Activated T-helper 17 cell treated with anti-CD3 and anti-CD28 coated beads, Interleukin-2, amount 50 U/mL, for 72 hours (primary cell): ENCODE data around the gene TFPI2. TPM values are rescaled to one million over a fixed set of nuclear protein-coding genes. Genes with fewer than 3 reads are reported as not detected.
"Not testable (repeated sequence)": the region's sequence is repeated elsewhere in the genome, so short reads cannot be mapped to it uniquely, and the experiment has no call there.

ENCODE experiments used
- ATAC-seq: fragments of 150-1000 bp; cut with Tn5 transposase; replicated peaks from 2 replicates; pipeline ENCODE4 v1.10.0; 2021; ENCODE audit warnings: mild to moderate bottlenecking, moderate library complexity
- H3K27ac Mint-ChIP-seq: one replicate; pipeline ENCODE4 v1.8.0; 2022; ENCODE audit warnings: mixed read lengths
- H3K27me3 Mint-ChIP-seq: one replicate; pipeline ENCODE4 v1.8.0; 2022; ENCODE audit warnings: mixed read lengths
- H3K36me3 Mint-ChIP-seq: one replicate; pipeline ENCODE4 v1.8.0; 2022; ENCODE audit warnings: low read depth, mild to moderate bottlenecking, mixed read lengths
- H3K4me1 Mint-ChIP-seq: one replicate; pipeline ENCODE4 v1.8.0; 2022; ENCODE audit warnings: mixed read lengths
- H3K4me3 Mint-ChIP-seq: one replicate; pipeline ENCODE4 v1.8.0; 2022; ENCODE audit warnings: mild to moderate bottlenecking, mixed read lengths
- H3K9me3 Mint-ChIP-seq: one replicate; pipeline ENCODE4 v1.8.0; 2022; ENCODE audit warnings: mixed read lengths
- total RNA-seq, 2 donors: library from RNA; stranded (reverse); gene quantifications; one replicate each; pipeline ENCODE4 v1.2.3, GENCODE V29; 2022

Gene TFPI2, protein sequence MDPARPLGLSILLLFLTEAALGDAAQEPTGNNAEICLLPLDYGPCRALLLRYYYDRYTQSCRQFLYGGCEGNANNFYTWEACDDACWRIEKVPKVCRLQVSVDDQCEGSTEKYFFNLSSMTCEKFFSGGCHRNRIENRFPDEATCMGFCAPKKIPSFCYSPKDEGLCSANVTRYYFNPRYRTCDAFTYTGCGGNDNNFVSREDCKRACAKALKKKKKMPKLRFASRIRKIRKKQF
- under 1 TPM; 0.42 to 0.86 TPM for total RNA-seq

- Mint-ChIP-seq H3K4me3 (peak within 1 kb of the TSS; percentile 64), H3K27me3 (peaks cover 38% of the 10 kb centered on the region), H3K9me3 (no peaks in the 10 kb centered on the region), H3K4me1 (no peaks in the 10 kb centered on the region), H3K36me3 (no peaks in the 10 kb centered on the region), H3K27ac (no peak within 1 kb of the TSS)
- peak; percentile 26 for ATAC-seq
These were observed at the start of gene TFPI2 for GRCh38 chr7:93890464-93891068. TSS of gene TFPI2 (minus strand) at chr7:93890753. CDS start at chr7:93890678, 75 bp downstream.

DNA sequence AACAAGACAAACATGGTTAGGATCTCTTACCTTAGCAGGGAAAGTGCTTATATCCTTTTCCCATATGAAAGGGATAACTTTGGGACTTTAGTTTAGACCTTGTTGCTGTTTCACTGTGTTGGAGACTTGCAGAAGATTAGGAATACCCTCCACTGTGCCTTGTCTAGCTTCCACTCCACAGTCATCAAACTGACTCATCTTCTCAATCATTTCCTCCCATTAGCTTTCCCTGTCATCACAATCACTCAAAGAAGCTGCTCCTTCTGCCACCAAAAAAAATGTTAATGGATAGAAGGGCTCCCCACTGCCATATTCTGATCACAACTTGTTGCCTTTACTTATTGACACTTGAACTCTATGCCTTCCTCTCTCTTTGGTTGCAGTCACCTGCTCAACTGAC, 47.7 kb upstream of the TFPI2 start:
- Mint-ChIP-seq H3K4me3 (no peak overlapping the region), H3K36me3 (no peaks in the 10 kb centered on the region), H3K27ac (no peak overlapping the region), H3K27me3 (peaks cover 26% of the 10 kb centered on the region), H3K4me1 (no peaks in the 10 kb centered on the region), H3K9me3 (no peaks in the 10 kb centered on the region)
- no peak for ATAC-seq

GRCh38 chr7:93937818-93938217, 47.3 kb upstream of the TFPI2 start:
- H3K27me3 Mint-ChIP-seq, result peaks cover 26% of the 10 kb centered on the region
- no peak overlapping the region for H3K4me3 Mint-ChIP-seq
- no peaks in the 10 kb centered on the region for H3K36me3 Mint-ChIP-seq
- no peak overlapping the region for H3K27ac Mint-ChIP-seq
- no peaks in the 10 kb centered on the region for H3K4me1 Mint-ChIP-seq
- ATAC-seq, result no peak
- no peaks in the 10 kb centered on the region for H3K9me3 Mint-ChIP-seq

DNA sequence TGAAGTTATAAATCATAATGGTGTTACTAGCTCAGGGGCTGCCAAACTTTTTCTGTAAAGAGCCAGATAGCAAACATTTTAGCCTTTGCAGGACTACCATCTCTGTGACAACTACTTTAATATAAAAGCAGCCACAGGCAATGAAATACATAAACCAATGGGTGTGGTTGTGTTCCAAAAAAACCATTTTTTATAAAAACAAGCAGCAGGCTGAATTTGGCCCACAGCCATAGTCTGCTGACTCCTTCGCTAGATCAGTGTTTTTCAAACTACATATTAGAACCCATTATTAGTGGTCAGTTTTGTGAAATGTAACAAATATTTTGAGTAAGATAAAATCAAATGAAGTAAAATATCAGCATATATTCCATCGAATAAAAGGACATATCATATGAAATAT, 44.5 kb upstream of the TFPI2 start:
- Mint-ChIP-seq H3K27me3 (peaks cover 30% of the 10 kb centered on the region), H3K27ac (no peak overlapping the region), H3K4me1 (no peaks in the 10 kb centered on the region), H3K9me3 (no peaks in the 10 kb centered on the region), H3K4me3 (no peak overlapping the region), H3K36me3 (no peaks in the 10 kb centered on the region)
- no peak for ATAC-seq

- Mint-ChIP-seq H3K9me3 (no peaks in the 10 kb centered on the region), H3K36me3 (no peaks in the 10 kb centered on the region), H3K4me1 (no peaks in the 10 kb centered on the region), H3K4me3 (no peak overlapping the region), H3K27ac (no peak overlapping the region), H3K27me3 (peaks cover 23% of the 10 kb centered on the region)
- ATAC-seq, result no peak
These were observed 42.6 kb upstream of the TFPI2 start for GRCh38 chr7:93933156-93933555.

DNA sequence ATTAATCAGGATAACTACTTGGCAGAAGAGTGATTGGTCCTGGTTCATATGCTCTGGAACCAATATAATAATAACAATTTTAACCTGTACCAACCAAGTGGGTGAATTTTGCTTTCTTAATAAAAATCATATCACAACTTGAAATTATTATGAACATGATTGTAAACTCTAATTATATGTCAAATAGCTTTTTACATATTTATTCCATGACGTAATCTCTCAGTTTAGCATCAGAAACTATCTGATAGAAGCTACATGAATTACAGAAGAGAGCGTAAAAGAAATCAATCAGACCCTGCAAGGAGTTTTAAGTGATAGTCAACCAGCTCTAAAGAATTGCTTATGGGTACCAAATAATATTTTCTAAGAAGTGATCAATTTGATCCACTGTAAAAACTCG, 41.1 kb upstream of the TFPI2 start:
- ATAC-seq, result no peak
- no peaks in the 10 kb centered on the region for H3K9me3 Mint-ChIP-seq
- H3K4me1 Mint-ChIP-seq, result no peaks in the 10 kb centered on the region
- no peaks in the 10 kb centered on the region for H3K36me3 Mint-ChIP-seq
- H3K27me3 Mint-ChIP-seq, result peaks cover 22% of the 10 kb centered on the region
- H3K27ac Mint-ChIP-seq, result no peak overlapping the region
- no peak overlapping the region for H3K4me3 Mint-ChIP-seq

- H3K9me3 Mint-ChIP-seq, result no peaks in the 10 kb centered on the region
- no peak overlapping the region for H3K4me3 Mint-ChIP-seq
- no peaks in the 10 kb centered on the region for H3K36me3 Mint-ChIP-seq
- no peaks in the 10 kb centered on the region for H3K4me1 Mint-ChIP-seq
- no peak overlapping the region for H3K27ac Mint-ChIP-seq
- peaks cover 32% of the 10 kb centered on the region for H3K27me3 Mint-ChIP-seq
- no peak for ATAC-seq
These were observed 37.0 kb upstream of the TFPI2 start for GRCh38 chr7:93927585-93927984.

GRCh38 chr7:93926800-93927199, 36.2 kb upstream of the TFPI2 start:
- Mint-ChIP-seq H3K9me3 (no peaks in the 10 kb centered on the region), H3K27me3 (peaks cover 32% of the 10 kb centered on the region), H3K4me1 (no peaks in the 10 kb centered on the region), H3K4me3 (no peak overlapping the region), H3K36me3 (no peaks in the 10 kb centered on the region), H3K27ac (no peak overlapping the region)
- no peak for ATAC-seq

DNA sequence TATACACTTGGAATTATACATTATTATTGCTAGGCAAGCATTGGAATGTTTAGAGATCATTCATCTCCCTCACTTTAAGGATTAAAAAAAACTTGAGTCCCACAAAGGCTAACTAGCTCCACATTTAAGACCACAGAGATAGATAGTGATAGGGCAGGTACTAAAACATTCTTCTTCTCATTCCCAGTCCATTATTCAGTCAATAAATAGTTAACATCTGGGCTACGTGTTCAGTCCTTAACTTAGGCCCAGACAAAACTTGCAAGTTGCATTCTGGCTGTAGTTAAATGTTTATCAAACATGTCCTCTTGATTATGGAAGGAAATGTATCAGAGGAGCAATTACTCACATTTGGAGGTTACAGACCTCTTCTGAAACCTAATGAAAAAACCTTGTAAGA, 33.4 kb upstream of the TFPI2 start:
- H3K4me1 Mint-ChIP-seq, result no peaks in the 10 kb centered on the region
- H3K9me3 Mint-ChIP-seq, result no peaks in the 10 kb centered on the region
- no peak overlapping the region for H3K27ac Mint-ChIP-seq
- H3K36me3 Mint-ChIP-seq, result no peaks in the 10 kb centered on the region
- no peak for ATAC-seq
- peaks cover 33% of the 10 kb centered on the region for H3K27me3 Mint-ChIP-seq
- H3K4me3 Mint-ChIP-seq, result no peak overlapping the region

- no peak overlapping the region for H3K4me3 Mint-ChIP-seq
- no peaks in the 10 kb centered on the region for H3K36me3 Mint-ChIP-seq
- H3K4me1 Mint-ChIP-seq, result no peaks in the 10 kb centered on the region
- H3K27ac Mint-ChIP-seq, result no peak overlapping the region
- H3K9me3 Mint-ChIP-seq, result no peaks in the 10 kb centered on the region
- ATAC-seq, result no peak
- H3K27me3 Mint-ChIP-seq, result peaks cover 33% of the 10 kb centered on the region
These were observed 32.7 kb upstream of the TFPI2 start for GRCh38 chr7:93923296-93923695.

DNA sequence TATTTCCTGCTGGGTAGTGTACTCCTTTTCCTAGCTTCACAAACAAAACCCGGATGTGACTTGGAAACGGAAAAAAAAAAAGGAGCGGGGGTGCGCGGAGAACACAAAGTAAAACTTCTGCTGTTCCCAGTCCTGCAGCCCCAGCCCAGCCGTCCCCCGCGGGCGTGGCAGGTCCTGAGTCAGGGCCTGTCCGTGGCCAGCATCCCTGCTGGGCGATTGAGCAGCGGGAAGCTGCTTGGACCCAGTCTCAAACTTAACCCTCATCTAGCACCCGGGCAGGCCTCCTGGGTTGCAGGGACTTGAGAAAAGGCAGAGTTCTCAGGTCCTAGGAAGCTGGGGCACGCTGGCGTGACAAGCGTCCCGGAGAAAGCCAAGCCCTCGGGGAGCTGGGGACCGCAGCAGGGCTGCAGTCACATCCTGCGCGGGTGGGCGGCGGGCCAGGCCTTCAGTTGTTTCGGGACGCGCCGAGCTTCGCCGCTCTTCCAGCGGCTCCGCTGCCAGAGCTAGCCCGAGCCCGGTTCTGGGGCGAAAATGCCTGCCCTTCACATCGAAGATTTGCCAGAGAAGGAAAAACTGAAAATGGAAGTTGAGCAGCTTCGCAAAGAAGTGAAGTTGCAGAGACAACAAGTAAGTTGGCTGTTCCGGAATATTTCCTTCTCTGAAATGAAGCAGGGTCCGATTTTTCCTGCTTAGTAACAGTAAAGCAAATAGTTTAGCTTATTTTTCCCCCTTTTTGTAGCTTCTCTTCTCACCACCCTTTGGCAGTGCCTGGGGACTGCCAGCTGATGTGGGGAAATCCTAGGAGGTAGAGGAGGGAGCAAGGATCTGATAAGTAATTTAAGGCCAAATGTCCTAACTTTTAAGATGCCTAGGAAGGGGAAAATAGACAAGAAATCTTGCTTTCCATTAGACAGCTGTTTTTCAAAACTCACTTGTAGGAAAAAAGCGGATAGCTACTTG, 31.3 kb upstream of the TFPI2 start, which contains the start of gene GNG11:
GNG11 (plus strand) TSS at position 129 of the 960 bp plus-strand sequence; CDS start at position 532, 403 bp downstream.
- Mint-ChIP-seq H3K36me3 (no peaks in the 10 kb centered on the region), H3K9me3 (no peaks in the 10 kb centered on the region), H3K4me3 (peak within 1 kb of the TSS; percentile 33), H3K4me1 (no peaks in the 10 kb centered on the region), H3K27me3 (peaks cover 33% of the 10 kb centered on the region), H3K27ac (no peak within 1 kb of the TSS)
- ATAC-seq, result peak; percentile 77

DNA sequence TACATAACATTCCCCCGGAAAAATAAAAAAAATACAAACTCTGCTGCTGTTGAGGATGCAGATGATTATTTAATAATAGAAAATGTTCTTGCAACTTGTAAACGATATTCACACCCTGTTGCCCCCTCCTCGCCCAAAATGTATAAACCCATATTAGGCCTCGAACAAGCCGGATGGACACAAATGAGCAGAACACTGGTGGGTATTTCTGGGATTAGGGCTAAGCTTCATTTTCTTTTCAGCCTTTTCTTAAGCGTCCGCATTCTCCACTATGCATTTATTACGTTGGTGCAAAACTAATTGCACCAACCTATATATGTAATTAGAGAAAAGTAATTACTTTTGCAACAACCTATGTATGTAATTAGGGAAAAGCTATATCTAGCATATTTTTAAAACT, 30.6 kb upstream of the TFPI2 start:
- Mint-ChIP-seq H3K27me3 (peaks cover 29% of the 10 kb centered on the region), H3K9me3 (no peaks in the 10 kb centered on the region), H3K27ac (no peak overlapping the region), H3K36me3 (no peaks in the 10 kb centered on the region), H3K4me3 (peak overlapping the region; percentile 33), H3K4me1 (no peaks in the 10 kb centered on the region)
- ATAC-seq, result no peak

DNA sequence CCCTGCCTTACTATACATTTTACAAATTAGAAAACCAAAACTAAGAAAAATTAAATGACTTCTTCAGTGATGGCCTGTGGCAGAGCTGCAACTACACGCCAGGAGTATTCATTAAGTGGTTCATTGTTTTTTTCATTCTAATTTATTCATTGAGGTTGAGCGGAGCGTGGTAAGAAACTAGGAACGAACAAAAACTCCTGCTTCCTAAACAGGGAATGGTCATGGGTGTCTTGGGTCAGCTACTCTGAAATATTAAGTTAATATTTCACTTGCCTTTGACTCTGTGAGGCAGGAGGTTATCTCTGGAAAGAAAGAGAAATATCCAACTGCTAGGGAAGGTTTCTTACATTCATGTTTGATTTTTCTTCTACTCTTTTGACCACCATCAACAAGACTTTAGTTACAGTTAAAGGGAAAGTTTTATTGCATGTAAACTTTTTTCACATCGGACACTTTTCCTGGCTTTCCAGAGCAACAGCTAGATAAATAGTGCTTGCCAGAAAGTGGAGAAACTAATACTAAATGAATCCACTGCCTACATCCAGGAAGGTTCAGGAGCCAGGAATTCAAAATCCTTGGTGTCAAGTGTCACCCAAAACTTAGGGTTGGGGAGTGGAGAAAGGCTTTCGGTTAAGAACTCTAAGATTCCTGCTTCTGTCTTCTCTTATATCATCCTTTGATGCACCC, 30.1 kb upstream of the TFPI2 start:
- Mint-ChIP-seq H3K27me3 (peaks cover 29% of the 10 kb centered on the region), H3K36me3 (no peaks in the 10 kb centered on the region), H3K4me1 (no peaks in the 10 kb centered on the region), H3K9me3 (no peaks in the 10 kb centered on the region), H3K27ac (no peak overlapping the region), H3K4me3 (peak overlapping the region; percentile 33)
- ATAC-seq, result no peak

GRCh38 chr7:93916315-93916714, 25.8 kb upstream of the TFPI2 start:
- ATAC-seq, H3K27ac Mint-ChIP-seq, H3K4me3 Mint-ChIP-seq, H3K4me1 Mint-ChIP-seq, H3K9me3 Mint-ChIP-seq, H3K36me3 Mint-ChIP-seq: not testable (repeated sequence)
- peaks cover 19% of the 10 kb centered on the region for H3K27me3 Mint-ChIP-seq
